ENCODE results near the gene RAP1GDS1.
A peak's percentile ranks its signal among the peaks of the same experiment; 100 is the strongest.

Gene RAP1GDS1

DNA sequence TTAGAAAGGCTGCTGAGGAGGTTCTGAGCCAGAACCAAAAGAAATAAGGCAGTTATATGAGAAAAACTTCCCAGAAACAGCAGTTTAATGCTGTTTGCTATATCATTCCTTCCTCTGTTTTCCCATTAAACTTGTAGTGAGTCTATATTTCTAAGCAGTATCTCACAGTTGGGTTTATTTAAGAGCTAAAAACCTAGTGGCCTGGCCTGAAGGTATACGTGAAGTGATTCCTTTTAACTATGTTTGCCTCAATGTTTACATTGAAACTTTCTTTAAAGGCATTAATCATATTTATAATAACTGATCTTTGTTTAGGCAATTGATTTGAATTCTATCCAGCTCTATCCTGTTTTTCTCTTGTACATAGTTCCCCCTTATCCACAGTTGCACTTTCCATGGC, 19.1 kb upstream of the RAP1GDS1 start:
- TF ChIP-seq, protein P1, sequence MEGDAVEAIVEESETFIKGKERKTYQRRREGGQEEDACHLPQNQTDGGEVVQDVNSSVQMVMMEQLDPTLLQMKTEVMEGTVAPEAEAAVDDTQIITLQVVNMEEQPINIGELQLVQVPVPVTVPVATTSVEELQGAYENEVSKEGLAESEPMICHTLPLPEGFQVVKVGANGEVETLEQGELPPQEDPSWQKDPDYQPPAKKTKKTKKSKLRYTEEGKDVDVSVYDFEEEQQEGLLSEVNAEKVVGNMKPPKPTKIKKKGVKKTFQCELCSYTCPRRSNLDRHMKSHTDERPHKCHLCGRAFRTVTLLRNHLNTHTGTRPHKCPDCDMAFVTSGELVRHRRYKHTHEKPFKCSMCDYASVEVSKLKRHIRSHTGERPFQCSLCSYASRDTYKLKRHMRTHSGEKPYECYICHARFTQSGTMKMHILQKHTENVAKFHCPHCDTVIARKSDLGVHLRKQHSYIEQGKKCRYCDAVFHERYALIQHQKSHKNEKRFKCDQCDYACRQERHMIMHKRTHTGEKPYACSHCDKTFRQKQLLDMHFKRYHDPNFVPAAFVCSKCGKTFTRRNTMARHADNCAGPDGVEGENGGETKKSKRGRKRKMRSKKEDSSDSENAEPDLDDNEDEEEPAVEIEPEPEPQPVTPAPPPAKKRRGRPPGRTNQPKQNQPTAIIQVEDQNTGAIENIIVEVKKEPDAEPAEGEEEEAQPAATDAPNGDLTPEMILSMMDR (IDR thresholded peaks at IDR 0.05; ENCODE audit: insufficient read depth, low read depth, low read length, missing control alignments), result no peak
- H3K4me3 ChIP-seq (ENCODE audit: low read depth, low read length), result no peak overlapping the region
- no peak for DNase-seq (ENCODE audit: low read depth)

DNA sequence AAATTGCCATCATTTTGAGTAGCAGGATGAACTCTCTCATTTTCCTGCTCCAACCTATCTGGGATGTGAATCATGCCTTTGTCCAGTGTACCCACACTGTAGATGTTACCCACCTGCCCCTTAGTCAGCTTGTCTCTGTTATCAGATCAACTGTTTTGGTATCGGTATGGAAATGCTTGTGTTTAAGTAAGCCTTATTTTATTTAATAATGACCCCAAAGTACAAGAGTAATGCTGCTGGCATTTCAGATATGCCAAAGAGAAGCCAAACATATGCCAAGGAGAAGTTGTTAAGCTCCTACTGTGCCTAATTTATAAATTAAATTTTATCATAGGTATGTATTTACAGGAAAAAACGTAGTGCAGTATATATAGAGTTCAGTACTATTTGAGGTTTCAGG, 18.6 kb upstream of the RAP1GDS1 start:
- TF ChIP-seq, protein P1 (IDR thresholded peaks at IDR 0.05; ENCODE audit: insufficient read depth, low read depth, low read length, missing control alignments), result no peak
- H3K4me3 ChIP-seq (ENCODE audit: low read depth, low read length), result no peak overlapping the region
- DNase-seq (ENCODE audit: low read depth), result no peak

DNA sequence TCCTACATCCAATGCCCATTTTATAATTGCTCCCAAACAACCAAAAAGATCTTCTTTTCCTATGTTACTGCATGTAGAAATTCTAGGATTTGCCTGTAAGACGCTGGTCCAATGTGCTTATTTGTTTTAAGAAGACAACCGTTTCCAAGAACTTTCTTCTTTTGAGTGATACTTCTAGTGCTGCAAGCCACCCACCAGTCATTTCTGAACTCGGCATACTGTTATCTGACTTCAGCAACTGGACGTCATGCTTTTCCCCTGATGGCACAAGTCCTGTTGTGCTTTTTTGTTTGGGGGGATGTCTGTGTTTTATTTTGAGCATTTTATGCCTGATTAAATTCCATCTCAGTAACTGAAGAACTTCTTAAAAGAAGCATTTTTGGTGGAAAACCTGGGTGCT, 16.0 kb upstream of the RAP1GDS1 start:
- TF ChIP-seq, protein P1 (IDR thresholded peaks at IDR 0.05; ENCODE audit: insufficient read depth, low read depth, low read length, missing control alignments), result no peak
- no peak for DNase-seq (ENCODE audit: low read depth)

GRCh38 chr4:98248934-98249333, 12.2 kb upstream of the RAP1GDS1 start:
- no peak for DNase-seq (ENCODE audit: low read depth)

More for the DNA sequence above, 16.0 kb upstream of the RAP1GDS1 start:
- no peak overlapping the region for H3K4me3 ChIP-seq (ENCODE audit: low read depth, low read length)

DNA sequence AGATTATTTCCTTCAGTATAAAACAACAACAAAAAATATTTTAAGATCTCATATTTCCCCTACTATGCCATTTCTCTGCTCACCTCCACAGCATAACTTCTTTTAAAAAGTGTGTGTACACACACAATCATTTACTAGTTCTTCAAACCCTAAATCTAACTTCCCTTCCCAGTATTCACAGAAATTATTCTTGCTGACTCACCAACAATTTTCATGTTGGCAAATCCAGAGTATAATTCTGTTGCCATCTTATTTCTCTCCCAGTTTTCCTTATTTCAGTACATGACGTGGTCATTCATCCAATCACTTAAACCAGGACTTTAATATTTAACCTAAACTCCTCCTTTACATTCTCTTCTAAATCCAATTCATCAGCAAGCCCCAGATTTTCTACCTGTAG, 11.4 kb upstream of the RAP1GDS1 start:
- TF ChIP-seq, protein P1 (IDR thresholded peaks at IDR 0.05; ENCODE audit: insufficient read depth, low read depth, low read length, missing control alignments), result no peak
- no peak for DNase-seq (ENCODE audit: low read depth)
- no peak overlapping the region for H3K4me3 ChIP-seq (ENCODE audit: low read depth, low read length)

More at GRCh38 chr4:98248934-98249333, 12.2 kb upstream of the RAP1GDS1 start:
- TF ChIP-seq, protein P1 (IDR thresholded peaks at IDR 0.05; ENCODE audit: insufficient read depth, low read depth, low read length, missing control alignments), result no peak
- H3K4me3 ChIP-seq (ENCODE audit: low read depth, low read length), result no peak overlapping the region

DNA sequence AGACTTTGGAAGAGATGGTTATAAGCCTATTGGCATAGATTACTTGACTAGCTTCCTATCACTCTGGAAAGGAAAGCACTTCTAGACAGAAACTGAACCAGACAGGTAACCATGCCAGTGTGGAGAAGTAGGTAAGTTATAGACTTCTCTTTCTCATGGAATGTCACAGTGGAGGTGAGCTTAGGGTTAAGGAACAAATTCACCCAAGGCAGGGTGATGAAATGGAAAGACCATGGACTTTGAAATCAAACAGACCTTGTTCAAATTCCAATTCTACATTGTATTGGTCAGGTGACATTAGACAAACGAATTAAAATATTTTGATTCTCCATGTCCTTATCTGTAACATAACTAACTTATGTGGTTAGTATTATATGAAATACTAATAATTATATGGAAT, 7.7 kb upstream of the RAP1GDS1 start:
- no peak for DNase-seq (ENCODE audit: low read depth)
- TF ChIP-seq, protein P1 (IDR thresholded peaks at IDR 0.05; ENCODE audit: insufficient read depth, low read depth, low read length, missing control alignments), result no peak
- H3K4me3 ChIP-seq (ENCODE audit: low read depth, low read length), result no peak overlapping the region

DNA sequence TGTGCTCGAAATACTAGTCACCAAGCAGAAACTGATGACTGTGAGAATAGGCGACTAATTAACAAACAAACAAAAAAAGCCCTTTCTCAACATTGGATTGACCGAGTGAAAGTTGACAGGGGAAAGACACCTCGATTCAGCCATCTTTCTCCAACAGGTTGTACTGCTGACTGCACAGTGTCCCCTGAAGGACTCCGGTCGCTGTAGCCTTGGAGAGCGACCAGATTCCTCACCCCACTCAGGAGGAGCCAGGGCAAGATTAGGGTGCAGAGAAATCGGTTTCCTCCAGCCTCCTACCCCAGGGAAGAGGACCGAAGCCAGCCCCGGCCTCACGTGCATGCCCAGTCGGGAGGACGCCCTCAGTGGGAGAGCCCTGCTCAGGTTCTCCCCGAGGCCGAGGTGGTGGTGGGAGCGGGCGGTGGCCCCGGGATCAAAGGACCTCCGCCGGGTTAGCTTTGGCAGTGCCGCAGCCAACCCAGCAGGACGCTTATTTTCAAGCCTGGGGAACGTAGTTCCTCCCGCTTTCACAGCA, 1.1 kb upstream of the RAP1GDS1 start:
- DNase-seq (ENCODE audit: low read depth), result peak; percentile 45
- TF ChIP-seq, protein P1 (IDR thresholded peaks at IDR 0.05; ENCODE audit: insufficient read depth, low read depth, low read length, missing control alignments), result no peak
- H3K4me3 ChIP-seq (ENCODE audit: low read depth, low read length), result peak overlapping the region; percentile 73

All from GM12865 (cell line).